ENCODE results near the gene EIF4B. TPM values are rescaled to one million over a fixed set of nuclear protein-coding genes. Genes with fewer than 3 reads are reported as not detected.
A peak's percentile ranks its signal among the peaks of the same experiment; 100 is the strongest.

EIF4B gene
- total and polyA plus RNA-seq, 3 experiments from 2014 or later, result 114 to 660 (median 644) TPM

GRCh38 chr12:53078425-53079225 is 72.4 kb downstream of the EIF4B start:
- peak in 2 of 5 donors; percentile 20 to 73 for DNase-seq
- Histone ChIP-seq H3K4me3 (ENCODE audit: low read length) (peak overlapping the region; percentile 87), H3K4me1 (ENCODE audit: insufficient read depth, low read length) (peaks cover 21% of the 10 kb centered on the region), H3K9me3 (ENCODE audit: low read length) (no peaks in the 10 kb centered on the region), H3K27me3 (ENCODE audit: insufficient read depth, low read length, poor library complexity, severe bottlenecking) (no peaks in the 10 kb centered on the region), H3K36me3 (ENCODE audit: insufficient read depth, low read length) (peaks cover 23% of the 10 kb centered on the region), H3K27ac (ENCODE audit: low read depth, low read length) (peak overlapping the region; percentile 84)
- Mint-ChIP-seq H3K4me1 (peaks cover 45 to 67% (median 57%) of the 10 kb centered on the region in 3 donors), H3K36me3 (peaks cover 6 to 51% (median 6%) of the 10 kb centered on the region in 3 donors), H3K4me3 (peak overlapping the region; percentile 85 to 95 (median 91)), H3K9me3 (no peaks in the 10 kb centered on the region), H3K27ac (peak overlapping the region; percentile 83 to 98 (median 93)), H3K27me3 (peaks cover 0 to 1% of the 10 kb centered on the region in 2 donors)
- ChIA-PET CTCF (interaction anchor here (0.7 to 6.2 kb wide), 9 partner anchors 13 to 243 kb away, joined by 3 to 55 read pairs (median 8); partner anchors contain the start of genes AAAS, IGFBP6 and SOAT2), POLR2A (interaction anchor here (0.6 to 2.2 kb wide), 13 partner anchors 13 to 422 kb away, joined by 3 to 18 read pairs (median 6); partner anchors contain the start of genes AAAS, CSAD, EIF4B and IGFBP6)

GRCh38 chr12:53079226-53080117 is 73.2 kb downstream of the EIF4B start, which contains the start of gene SPRYD3:
SPRYD3 (minus strand) TSS chr12:53079390; CDS start chr12:53079333, 57 bp downstream.
- H3K27ac Mint-ChIP-seq, result peak within 1 kb of the TSS; percentile 83 to 98 (median 93)
- H3K4me3 ChIP-seq (ENCODE audit: low read length), result peak within 1 kb of the TSS; percentile 87
- peak; percentile 95 to 98 (median 96) for DNase-seq
- peaks cover 21% of the 10 kb centered on the region for H3K4me1 ChIP-seq (ENCODE audit: insufficient read depth, low read length)
- H3K36me3 Mint-ChIP-seq, result peaks cover 0 to 43% (median 0%) of the 10 kb centered on the region in 3 donors
- peaks cover 0 to 1% of the 10 kb centered on the region in 2 donors for H3K27me3 Mint-ChIP-seq
- CTCF ChIA-PET, result interaction anchor here (0.7 to 6.2 kb wide), 9 partner anchors 14 to 242 kb away, joined by 3 to 55 read pairs (median 8); partner anchors contain the start of genes AAAS, IGFBP6 and SOAT2
- H3K4me3 Mint-ChIP-seq, result peak within 1 kb of the TSS; percentile 85 to 95 (median 91)
- H3K9me3 Mint-ChIP-seq, result no peaks in the 10 kb centered on the region
- peaks cover 17% of the 10 kb centered on the region for H3K36me3 ChIP-seq (ENCODE audit: insufficient read depth, low read length)
- POLR2A ChIA-PET, result interaction anchor here (0.6 to 2.2 kb wide), 15 partner anchors 12 to 422 kb away, joined by 3 to 18 read pairs (median 6); partner anchors contain the start of genes AAAS, CSAD, EIF4B and IGFBP6
- H3K4me1 Mint-ChIP-seq, result peaks cover 38 to 61% (median 50%) of the 10 kb centered on the region in 3 donors
- H3K27me3 ChIP-seq (ENCODE audit: insufficient read depth, low read length, poor library complexity, severe bottlenecking), result no peaks in the 10 kb centered on the region
- no peaks in the 10 kb centered on the region for H3K9me3 ChIP-seq (ENCODE audit: low read length)
- peak within 1 kb of the TSS; percentile 84 for H3K27ac ChIP-seq (ENCODE audit: low read depth, low read length)

GRCh38 chr12:53082637-53083175 is 76.5 kb downstream of the EIF4B start:
- Histone ChIP-seq H3K9me3 (ENCODE audit: low read length) (no peaks in the 10 kb centered on the region), H3K4me3 (ENCODE audit: low read length) (no peak overlapping the region), H3K36me3 (ENCODE audit: insufficient read depth, low read length) (no peaks in the 10 kb centered on the region), H3K27me3 (ENCODE audit: insufficient read depth, low read length, poor library complexity, severe bottlenecking) (no peaks in the 10 kb centered on the region), H3K27ac (ENCODE audit: low read depth, low read length) (no peak overlapping the region), H3K4me1 (ENCODE audit: insufficient read depth, low read length) (peaks cover 16% of the 10 kb centered on the region)
- Mint-ChIP-seq H3K36me3 (peaks cover 0 to 10% (median 0%) of the 10 kb centered on the region in 3 donors), H3K4me1 (peaks cover 18 to 28% (median 23%) of the 10 kb centered on the region in 3 donors), H3K27me3 (peaks cover 1 to 6% of the 10 kb centered on the region in 2 donors), H3K9me3 (no peaks in the 10 kb centered on the region), H3K4me3 (peak overlapping the region in 1 of 7 donors; percentile 0), H3K27ac (no peak overlapping the region)
- ChIA-PET POLR2A (no interaction called here), CTCF (interaction anchor here (4.2 to 6.2 kb wide), 2 partner anchors 16 to 17 kb away, joined by 24 to 55 read pairs; partner anchors contain the start of gene IGFBP6)
- DNase-seq, result no peak

GRCh38 chr12:53086361-53086760 is 80.1 kb downstream of the EIF4B start:
- Mint-ChIP-seq H3K36me3 (no peaks in the 10 kb centered on the region), H3K4me3 (no peak overlapping the region)

GRCh38 chr12:53090105-53090504 is 83.8 kb downstream of the EIF4B start:
- H3K9me3 Mint-ChIP-seq, result no peaks in the 10 kb centered on the region
- POLR2A ChIA-PET, result no interaction called here

More at GRCh38 chr12:53086361-53086760, 80.1 kb downstream of the EIF4B start:
- H3K36me3 ChIP-seq (ENCODE audit: insufficient read depth, low read length), result no peaks in the 10 kb centered on the region
- no peaks in the 10 kb centered on the region for H3K27me3 ChIP-seq (ENCODE audit: insufficient read depth, low read length, poor library complexity, severe bottlenecking)
- H3K27ac Mint-ChIP-seq, result no peak overlapping the region
- CTCF ChIA-PET, result interaction anchor here (3.4 to 4.2 kb wide), 2 partner anchors 12 to 20 kb away, joined by 15 to 24 read pairs; partner anchors contain the start of gene IGFBP6
- POLR2A ChIA-PET, result no interaction called here
- no peaks in the 10 kb centered on the region for H3K4me1 ChIP-seq (ENCODE audit: insufficient read depth, low read length)
- DNase-seq, result no peak
- H3K9me3 Mint-ChIP-seq, result no peaks in the 10 kb centered on the region
- no peak overlapping the region for H3K4me3 ChIP-seq (ENCODE audit: low read length)
- H3K27ac ChIP-seq (ENCODE audit: low read depth, low read length), result no peak overlapping the region
- peaks cover 0 to 6% of the 10 kb centered on the region in 2 donors for H3K27me3 Mint-ChIP-seq
- no peaks in the 10 kb centered on the region for H3K4me1 Mint-ChIP-seq
- H3K9me3 ChIP-seq (ENCODE audit: low read length), result no peaks in the 10 kb centered on the region

GRCh38 chr12:53090554-53090953 is 84.3 kb downstream of the EIF4B start:
- Mint-ChIP-seq H3K4me3 (no peak overlapping the region), H3K27me3 (peaks cover 1 to 8% of the 10 kb centered on the region in 2 donors), H3K4me1 (no peaks in the 10 kb centered on the region), H3K27ac (no peak overlapping the region), H3K36me3 (no peaks in the 10 kb centered on the region), H3K9me3 (no peaks in the 10 kb centered on the region)
- DNase-seq, result no peak
- H3K4me1 ChIP-seq (ENCODE audit: insufficient read depth, low read length), result no peaks in the 10 kb centered on the region
- no peaks in the 10 kb centered on the region for H3K27me3 ChIP-seq (ENCODE audit: insufficient read depth, low read length, poor library complexity, severe bottlenecking)
- no peak overlapping the region for H3K4me3 ChIP-seq (ENCODE audit: low read length)
- no peaks in the 10 kb centered on the region for H3K9me3 ChIP-seq (ENCODE audit: low read length)
- H3K36me3 ChIP-seq (ENCODE audit: insufficient read depth, low read length), result no peaks in the 10 kb centered on the region
- CTCF ChIA-PET, result interaction anchor here (0.7 to 14.7 kb wide), 3 partner anchors 10 to 262 kb away, joined by 3 to 243 read pairs (median 3); no protein-coding TSS in a partner anchor
- POLR2A ChIA-PET, result no interaction called here
- no peak overlapping the region for H3K27ac ChIP-seq (ENCODE audit: low read depth, low read length)

More at GRCh38 chr12:53090105-53090504, 83.8 kb downstream of the EIF4B start:
- no peaks in the 10 kb centered on the region for H3K36me3 Mint-ChIP-seq
- H3K4me3 ChIP-seq (ENCODE audit: low read length), result no peak overlapping the region
- peaks cover 1 to 9% of the 10 kb centered on the region in 2 donors for H3K27me3 Mint-ChIP-seq
- H3K4me1 ChIP-seq (ENCODE audit: insufficient read depth, low read length), result no peaks in the 10 kb centered on the region
- CTCF ChIA-PET, result interaction anchor here (0.7 to 14.7 kb wide), 3 partner anchors 9 to 262 kb away, joined by 3 to 243 read pairs (median 3); no protein-coding TSS in a partner anchor
- H3K9me3 ChIP-seq (ENCODE audit: low read length), result no peaks in the 10 kb centered on the region
- H3K4me3 Mint-ChIP-seq, result no peak overlapping the region
- no peaks in the 10 kb centered on the region for H3K36me3 ChIP-seq (ENCODE audit: insufficient read depth, low read length)
- no peaks in the 10 kb centered on the region for H3K4me1 Mint-ChIP-seq
- no peaks in the 10 kb centered on the region for H3K27me3 ChIP-seq (ENCODE audit: insufficient read depth, low read length, poor library complexity, severe bottlenecking)
- H3K27ac ChIP-seq (ENCODE audit: low read depth, low read length), result no peak overlapping the region
- H3K27ac Mint-ChIP-seq, result no peak overlapping the region
- DNase-seq, result no peak

GRCh38 chr12:53091756-53092155 is 85.5 kb downstream of the EIF4B start:
- no peak for DNase-seq
- ChIA-PET CTCF (interaction anchor here (1.4 to 14.7 kb wide), 2 partner anchors 11 to 27 kb away, joined by 3 to 243 read pairs; no protein-coding TSS in a partner anchor), POLR2A (interaction anchor here (0.6 kb wide), 1 partner anchor 13 kb away, joined by 3 read pairs; the partner anchor contains the start of gene SPRYD3)
- Histone ChIP-seq H3K9me3 (ENCODE audit: low read length) (no peaks in the 10 kb centered on the region), H3K4me3 (ENCODE audit: low read length) (no peak overlapping the region), H3K36me3 (ENCODE audit: insufficient read depth, low read length) (no peaks in the 10 kb centered on the region), H3K27ac (ENCODE audit: low read depth, low read length) (no peak overlapping the region), H3K27me3 (ENCODE audit: insufficient read depth, low read length, poor library complexity, severe bottlenecking) (no peaks in the 10 kb centered on the region), H3K4me1 (ENCODE audit: insufficient read depth, low read length) (peaks cover under 1% of the 10 kb centered on the region)
- no peaks in the 10 kb centered on the region for H3K36me3 Mint-ChIP-seq
- peaks cover 0 to 7% (median under 1%) of the 10 kb centered on the region in 3 donors for H3K4me1 Mint-ChIP-seq
- H3K27ac Mint-ChIP-seq, result peak overlapping the region in 1 of 8 donors; percentile 73
- no peaks in the 10 kb centered on the region for H3K9me3 Mint-ChIP-seq
- no peak overlapping the region for H3K4me3 Mint-ChIP-seq
- peaks cover 3 to 6% of the 10 kb centered on the region in 2 donors for H3K27me3 Mint-ChIP-seq

All from CD8-positive, alpha-beta memory T cell (primary cell).